Breast epithelium (tissue), 4 donors: Measurements from ENCODE around the gene FAM83F. TPM values are rescaled to one million over a fixed set of nuclear protein-coding genes. Genes with fewer than 3 reads are reported as not detected.

ENCODE experiments used
- DNase-seq, 2 donors: peaks; one replicate each; pipeline ENCODE4 v3.0.0-alpha.2; 2019; ENCODE audit warnings: low spot score in 2 of 2
- H3K27ac ChIP-seq, 2 donors: fragments of 200-600 bp; sonication (generic) in 1 of 2; one replicate each; pipeline ENCODE4 v1.5.1; 2016 to 2019; ENCODE audit warnings: mild to moderate bottlenecking in 1 of 2
- H3K27me3 ChIP-seq, 2 donors: fragments of 200-600 bp; sonication (generic) in 1 of 2; one replicate each; pipeline versions ENCODE4 v1.5.1 to v1.6.0; 2017 to 2019; ENCODE audit warnings: control low read depth in 1 of 2, mild to moderate bottlenecking in 1 of 2
- H3K36me3 ChIP-seq: fragments of 200-600 bp; one replicate; pipeline ENCODE4 v1.5.1; 2019
- H3K4me1 ChIP-seq, 2 donors: fragments of 200-600 bp; sonication (generic); one replicate each; pipeline ENCODE4 v1.5.1; 2016 to 2019; ENCODE audit warnings: control low read depth in 1 of 2
- H3K4me3 ChIP-seq, 3 donors: fragments of 200-600 bp; sonication (generic); 1 replicate in 2 of 3; 2 replicates in 1 of 3; pipeline ENCODE4 v1.5.1; 2016 to 2019; ENCODE audit warnings: mild to moderate bottlenecking in 3 of 3, moderate library complexity in 2 of 3
- H3K9me3 ChIP-seq, 2 donors: fragments of 200-600 bp; sonication (generic) in 1 of 2; one replicate each; pipeline ENCODE4 v1.5.1; 2016 to 2019; ENCODE audit warnings: control low read depth in 1 of 2
- CTCF ChIP-seq, 3 donors: fragments of 450-650 bp; IDR thresholded peaks; one replicate each; pipeline ENCODE4 v1.5.1; 2016 to 2017; ENCODE audit warnings: antibody characterized with exemption in 3 of 3, mild to moderate bottlenecking in 3 of 3, moderate library complexity in 3 of 3
- POLR2A ChIP-seq: fragments of 450-650 bp; IDR thresholded peaks from one replicate; pipeline ENCODE4 v1.6.1; 2016; ENCODE audit warnings: antibody characterized with exemption, mild to moderate bottlenecking, moderate library complexity
- POLR2AphosphoS5 ChIP-seq, 3 donors: sonication (generic); formaldehyde crosslinking; IDR thresholded peaks; one replicate each; pipeline ENCODE4 v1.6.1; 2017; ENCODE audit warnings: antibody characterized with exemption in 3 of 3
- intact Hi-C: fragments of 100-400 bp; cut with DNase I; formaldehyde crosslinking; loops from one replicate; pipeline ENCODE4 v1.15.1; 2023; ENCODE audit warnings: low total_unique reads
- total RNA-seq, 3 donors: library from RNA; depleted of rRNA; stranded (reverse); fragments of >200 nt; gene quantifications; one replicate each; pipeline ENCODE4 v1.1.0, GENCODE V29; 2016

The FAM83F gene
- 10 to 100 TPM in 1 of 3 donors, 1 to 10 TPM in 2; 4.5 to 15.5 (median 7.5) TPM for total RNA-seq

GRCh38 chr22:39994566-39995392, at the start of gene FAM83F:
Gene FAM83F, plus strand, starts transcription at chr22:39994954. Its CDS starts 89 bp downstream, at chr22:39995043.
- intact Hi-C loops: no loop called here

GRCh38 chr22:39946126-39946502, 48.6 kb upstream of the FAM83F start:
- no peaks in the 10 kb centered on the region for H3K36me3 ChIP-seq
- intact Hi-C loops: no loop called here
- H3K27me3 ChIP-seq: no peaks in the 10 kb centered on the region
- H3K4me3 ChIP-seq: no peak overlapping the region
- no peaks in the 10 kb centered on the region for H3K9me3 ChIP-seq
- H3K4me1 ChIP-seq: peaks cover 0 to 14% of the 10 kb centered on the region in 2 donors
- peak overlapping the region; percentile 83 to 90 for H3K27ac ChIP-seq
- no peak for TF ChIP-seq POLR2AphosphoS5 (IDR thresholded peaks at IDR 0.05)
- TF ChIP-seq POLR2A: no peak
- TF ChIP-seq CTCF (IDR thresholded peaks at IDR 0.05): no peak
- no peak for DNase-seq

More at GRCh38 chr22:39994566-39995392, at the start of gene FAM83F:
- Histone ChIP-seq H3K4me1 (peaks cover 0 to 24% of the 10 kb centered on the region in 2 donors), H3K27me3 (no peaks in the 10 kb centered on the region), H3K9me3 (no peaks in the 10 kb centered on the region), H3K27ac (peak within 1 kb of the TSS; percentile 80 to 83), H3K36me3 (no peaks in the 10 kb centered on the region), H3K4me3 (peak within 1 kb of the TSS; percentile 4 to 71 (median 71))
- no peak for DNase-seq
- TF ChIP-seq CTCF (IDR thresholded peaks at IDR 0.05): no peak
- TF ChIP-seq POLR2A: no peak
- TF ChIP-seq POLR2AphosphoS5 (IDR thresholded peaks at IDR 0.05): no peak

- H3K27ac ChIP-seq: peak overlapping the region; percentile 83 to 90
- TF ChIP-seq POLR2AphosphoS5 (IDR thresholded peaks at IDR 0.05) (no peak), POLR2A (no peak), CTCF (IDR thresholded peaks at IDR 0.05) (no peak)
- no peaks in the 10 kb centered on the region for H3K9me3 ChIP-seq
- H3K27me3 ChIP-seq: no peaks in the 10 kb centered on the region
- intact Hi-C loops: no loop called here
- peak in 1 of 2 donors; percentile 76 for DNase-seq
- no peaks in the 10 kb centered on the region for H3K36me3 ChIP-seq
- H3K4me1 ChIP-seq: peaks cover 0 to 14% of the 10 kb centered on the region in 2 donors
- H3K4me3 ChIP-seq: peak overlapping the region in 1 of 3 donors; percentile 13
Observed at GRCh38 chr22:39946503-39947219, 48.1 kb upstream of the FAM83F start.

GRCh38 chr22:39947220-39948216, 47.2 kb upstream of the FAM83F start:
- no peak for DNase-seq
- H3K27ac ChIP-seq: peak overlapping the region; percentile 83 to 90
- no peaks in the 10 kb centered on the region for H3K36me3 ChIP-seq
- H3K9me3 ChIP-seq: no peaks in the 10 kb centered on the region
- H3K4me3 ChIP-seq: peak overlapping the region in 1 of 3 donors; percentile 13
- H3K4me1 ChIP-seq: peaks cover 0 to 14% of the 10 kb centered on the region in 2 donors
- TF ChIP-seq POLR2AphosphoS5 (IDR thresholded peaks at IDR 0.05) (no peak), CTCF (IDR thresholded peaks at IDR 0.05) (no peak), POLR2A (no peak)
- intact Hi-C loops: no loop called here
- no peaks in the 10 kb centered on the region for H3K27me3 ChIP-seq
